Measurements from ENCODE around the gene DGKB. TPM values are rescaled to one million over a fixed set of nuclear protein-coding genes. Genes with fewer than 3 reads are reported as not detected.
A peak's percentile ranks its signal among the peaks of the same experiment; 100 is the strongest.

Gene DGKB
- polyA plus RNA-seq, 1 of the 3 experiments (the other 2 are of a cell fraction), result 2.1 TPM

DNA sequence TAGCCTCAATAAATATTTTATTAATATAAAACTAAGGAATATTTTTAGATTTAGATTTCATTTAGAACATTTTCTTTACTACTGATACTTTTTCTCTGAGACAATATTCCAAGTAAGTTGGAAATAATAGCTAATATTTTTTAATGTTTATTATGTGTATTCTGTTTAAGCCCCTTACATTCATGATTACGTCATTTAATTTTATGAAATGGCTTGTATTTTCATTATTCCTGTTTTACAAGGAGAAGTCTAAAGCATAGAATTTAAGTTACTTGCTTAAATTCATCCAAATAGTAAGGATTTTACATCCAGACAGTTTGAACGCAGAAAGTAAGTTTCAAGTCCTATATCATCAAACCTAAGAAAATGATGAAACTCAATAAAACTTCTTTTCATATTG lies 6.1 kb downstream of the DGKB start:
- ChIA-PET CTCF (interaction anchor here (1.1 kb wide), 1 partner anchor 25 kb away, joined by 3 read pairs; no protein-coding TSS in a partner anchor), POLR2A (no interaction called here)
- WGBS (ENCODE audit: low lambda C conversion rate), result 93% methylated on average over 2 of the region's 2 CpGs
- TF ChIP-seq NFIC (IDR thresholded peaks at IDR 0.05; ENCODE audit: borderline replicate concordance) (no peak), TAF1 (IDR thresholded peaks at IDR 0.05; ENCODE audit: borderline replicate concordance, low read depth, low read length) (no peak), SIN3A (IDR thresholded peaks at IDR 0.05; ENCODE audit: borderline replicate concordance, low read depth, low read length) (no peak), IRF3 (IDR thresholded peaks at IDR 0.05; ENCODE audit: low read depth, low read length) (no peak), CHD2 (IDR thresholded peaks at IDR 0.05; ENCODE audit: low read length, partially characterized antibody) (no peak), ZBTB33 (IDR thresholded peaks at IDR 0.05; ENCODE audit: borderline replicate concordance, low read depth) (no peak)
- TF ChIP-seq, protein P1, sequence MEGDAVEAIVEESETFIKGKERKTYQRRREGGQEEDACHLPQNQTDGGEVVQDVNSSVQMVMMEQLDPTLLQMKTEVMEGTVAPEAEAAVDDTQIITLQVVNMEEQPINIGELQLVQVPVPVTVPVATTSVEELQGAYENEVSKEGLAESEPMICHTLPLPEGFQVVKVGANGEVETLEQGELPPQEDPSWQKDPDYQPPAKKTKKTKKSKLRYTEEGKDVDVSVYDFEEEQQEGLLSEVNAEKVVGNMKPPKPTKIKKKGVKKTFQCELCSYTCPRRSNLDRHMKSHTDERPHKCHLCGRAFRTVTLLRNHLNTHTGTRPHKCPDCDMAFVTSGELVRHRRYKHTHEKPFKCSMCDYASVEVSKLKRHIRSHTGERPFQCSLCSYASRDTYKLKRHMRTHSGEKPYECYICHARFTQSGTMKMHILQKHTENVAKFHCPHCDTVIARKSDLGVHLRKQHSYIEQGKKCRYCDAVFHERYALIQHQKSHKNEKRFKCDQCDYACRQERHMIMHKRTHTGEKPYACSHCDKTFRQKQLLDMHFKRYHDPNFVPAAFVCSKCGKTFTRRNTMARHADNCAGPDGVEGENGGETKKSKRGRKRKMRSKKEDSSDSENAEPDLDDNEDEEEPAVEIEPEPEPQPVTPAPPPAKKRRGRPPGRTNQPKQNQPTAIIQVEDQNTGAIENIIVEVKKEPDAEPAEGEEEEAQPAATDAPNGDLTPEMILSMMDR (IDR thresholded peaks at IDR 0.05), result no peak
- TF ChIP-seq, protein P2, sequence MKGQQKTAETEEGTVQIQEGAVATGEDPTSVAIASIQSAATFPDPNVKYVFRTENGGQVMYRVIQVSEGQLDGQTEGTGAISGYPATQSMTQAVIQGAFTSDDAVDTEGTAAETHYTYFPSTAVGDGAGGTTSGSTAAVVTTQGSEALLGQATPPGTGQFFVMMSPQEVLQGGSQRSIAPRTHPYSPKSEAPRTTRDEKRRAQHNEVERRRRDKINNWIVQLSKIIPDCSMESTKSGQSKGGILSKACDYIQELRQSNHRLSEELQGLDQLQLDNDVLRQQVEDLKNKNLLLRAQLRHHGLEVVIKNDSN (IDR thresholded peaks at IDR 0.05; ENCODE audit: borderline replicate concordance, low read depth), result no peak
- no peak overlapping the region for H3K4me2 ChIP-seq
- no peak for DNase-seq
- H3K4me1 ChIP-seq (ENCODE audit: control insufficient read depth in 1 of 2, insufficient read depth in 2 of 2, low read depth in 1 of 2, low read length in 1 of 2), result peaks cover 5 to 17% of the 10 kb centered on the region in 2 experiments; a peak in 3 of 4 replicates
- H3K79me2 ChIP-seq (ENCODE audit: insufficient read depth), result no peaks in the 10 kb centered on the region
- no peak overlapping the region for H2AFZ ChIP-seq (ENCODE audit: low read depth)
- H3K27me3 ChIP-seq (ENCODE audit: insufficient read depth), result no peaks in the 10 kb centered on the region
- no peaks in the 10 kb centered on the region for H3K9me3 ChIP-seq
- no peaks in the 10 kb centered on the region for H3K9me2 ChIP-seq
- peaks cover 0 to 4% of the 10 kb centered on the region in 2 experiments for H3K36me3 ChIP-seq (replicated peaks in 1 of 2; ENCODE audit: control insufficient read depth in 1 of 2, insufficient read depth in 2 of 2, low read length in 1 of 2)
- peaks cover 11% of the 10 kb centered on the region for H3F3A ChIP-seq (replicated peaks; ENCODE audit: insufficient read depth)
- no peak overlapping the region for H3K4me3 ChIP-seq (ENCODE audit: low read depth in 2 of 2, low read length in 1 of 2)
- H3K9ac ChIP-seq, result no peak overlapping the region
- no peaks in the 10 kb centered on the region for H4K20me1 ChIP-seq (ENCODE audit: insufficient read depth)
- no peak overlapping the region for H3K27ac ChIP-seq (ENCODE audit: low read depth in 2 of 2, low read length in 1 of 2)

- ChIA-PET CTCF (interaction anchor here (0.7 to 0.9 kb wide), 2 partner anchors 121 to 171 kb away, joined by 3 read pairs; no protein-coding TSS in a partner anchor), POLR2A (no interaction called here)
- H4K20me1 ChIP-seq (ENCODE audit: insufficient read depth), result no peaks in the 10 kb centered on the region
- H3K27me3 ChIP-seq (ENCODE audit: insufficient read depth), result no peaks in the 10 kb centered on the region
- no peak for DNase-seq
- TF ChIP-seq NRF1 (IDR thresholded peaks at IDR 0.05; ENCODE audit: low read depth, low read length), result no peak
- 0 out of 2 replicates have a peak, but pooled peaks have one; percentile 18 for TF ChIP-seq TEAD4 (IDR thresholded peaks at IDR 0.05; ENCODE audit: borderline replicate concordance, insufficient read depth)
- no peak for TF ChIP-seq FOXM1 (IDR thresholded peaks at IDR 0.05; ENCODE audit: low read depth)
- TF ChIP-seq POLR2AphosphoS5 (IDR thresholded peaks at IDR 0.05; ENCODE audit: low read depth, low read length), result no peak
- no peak for TF ChIP-seq REST (IDR thresholded peaks at IDR 0.05; ENCODE audit: low read depth, low read length)
- no peak for TF ChIP-seq CHD2 (IDR thresholded peaks at IDR 0.05; ENCODE audit: low read length, partially characterized antibody)
- no peak for TF ChIP-seq FOSL2 (IDR thresholded peaks at IDR 0.05; ENCODE audit: borderline replicate concordance, low read depth)
- TF ChIP-seq RFX5 (IDR thresholded peaks at IDR 0.05; ENCODE audit: low read length), result no peak
- TF ChIP-seq MXI1 (IDR thresholded peaks at IDR 0.05; ENCODE audit: low read depth, low read length), result no peak
- H2AFZ ChIP-seq (ENCODE audit: low read depth), result no peak overlapping the region
- H3K4me1 ChIP-seq (ENCODE audit: control insufficient read depth in 1 of 2, insufficient read depth in 2 of 2, low read depth in 1 of 2, low read length in 1 of 2), result peaks cover 5 to 17% of the 10 kb centered on the region in 2 experiments; a peak in 3 of 4 replicates
- H3K9me2 ChIP-seq, result no peaks in the 10 kb centered on the region
- H3K79me2 ChIP-seq (ENCODE audit: insufficient read depth), result no peaks in the 10 kb centered on the region
- peak overlapping the region in 1 of 2 experiments; percentile 36; a peak in 1 of 4 replicates for H3K27ac ChIP-seq (ENCODE audit: low read depth in 2 of 2, low read length in 1 of 2)
- H3F3A ChIP-seq (replicated peaks; ENCODE audit: insufficient read depth), result peaks cover 11% of the 10 kb centered on the region
- H3K9me3 ChIP-seq, result no peaks in the 10 kb centered on the region
- no peak overlapping the region for H3K4me2 ChIP-seq
- peaks cover 0 to 4% of the 10 kb centered on the region in 2 experiments for H3K36me3 ChIP-seq (replicated peaks in 1 of 2; ENCODE audit: control insufficient read depth in 1 of 2, insufficient read depth in 2 of 2, low read length in 1 of 2)
- no peak overlapping the region for H3K4me3 ChIP-seq (ENCODE audit: low read depth in 2 of 2, low read length in 1 of 2)
- H3K9ac ChIP-seq, result no peak overlapping the region
Observed at GRCh38 chr7:14894826-14895225, 7.7 kb downstream of the DGKB start.

All from SK-N-SH (cell line).